ENCODE data around the gene SLC24A4.
A peak's percentile ranks its signal among the peaks of the same experiment; 100 is the strongest.

Gene SLC24A4

DNA sequence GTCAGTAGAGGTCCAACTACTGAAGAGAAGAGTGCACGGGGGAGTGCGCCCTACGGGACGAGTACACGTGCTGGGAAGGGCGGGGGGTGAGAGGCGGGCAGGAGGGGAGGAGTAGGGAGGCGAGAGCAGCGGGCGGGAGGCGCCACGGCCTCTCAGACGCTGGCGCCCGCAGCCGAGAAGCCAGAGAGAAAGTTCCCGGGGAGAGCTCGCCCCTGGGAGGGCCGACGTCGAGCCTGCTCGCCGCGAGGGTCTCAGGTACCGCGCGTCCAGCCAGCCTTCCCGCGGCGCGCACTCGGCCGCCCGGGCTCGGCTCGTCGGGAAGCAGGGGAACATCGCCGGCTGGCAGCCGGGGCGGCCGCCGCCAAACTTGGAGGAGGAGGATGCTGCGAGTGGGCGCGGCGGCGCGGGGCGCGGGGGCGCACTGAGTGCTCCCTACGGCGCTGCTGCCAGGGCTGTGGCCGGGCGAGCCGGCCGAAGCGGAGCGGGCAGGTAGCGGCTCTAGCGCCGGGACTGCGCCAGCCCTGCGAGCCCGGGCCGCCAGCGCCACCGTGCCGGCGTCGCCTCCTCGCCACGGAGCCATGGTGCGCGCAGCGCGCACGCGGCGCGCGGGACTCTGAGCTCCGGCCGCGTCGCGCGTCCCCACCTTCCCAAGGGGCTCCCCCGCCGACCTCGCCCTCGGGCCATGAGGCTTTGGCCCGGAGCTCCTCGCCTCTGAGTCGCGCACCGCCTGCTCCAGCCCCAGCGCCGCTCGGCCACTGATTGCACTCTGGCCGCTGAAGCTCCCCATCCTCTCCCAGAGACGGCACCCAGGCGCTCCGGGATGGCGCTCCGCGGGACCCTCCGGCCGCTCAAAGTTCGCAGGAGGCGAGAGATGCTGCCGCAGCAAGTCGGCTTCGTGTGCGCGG, at the start of gene SLC24A4:
Gene SLC24A4, plus strand, starts transcription at position 155 of the 905 bp plus-strand sequence. Its CDS starts 666 bp downstream, at position 821.
- peak in 4 of 14 donors; percentile 10 to 55 (median 22) for DNase-seq

GRCh38 chr14:92273166-92273565, 49.8 kb upstream of the SLC24A4 start:
- DNase-seq, result no peak

GRCh38 chr14:92274055-92274454, 48.9 kb upstream of the SLC24A4 start:
- DNase-seq, result no peak

DNA sequence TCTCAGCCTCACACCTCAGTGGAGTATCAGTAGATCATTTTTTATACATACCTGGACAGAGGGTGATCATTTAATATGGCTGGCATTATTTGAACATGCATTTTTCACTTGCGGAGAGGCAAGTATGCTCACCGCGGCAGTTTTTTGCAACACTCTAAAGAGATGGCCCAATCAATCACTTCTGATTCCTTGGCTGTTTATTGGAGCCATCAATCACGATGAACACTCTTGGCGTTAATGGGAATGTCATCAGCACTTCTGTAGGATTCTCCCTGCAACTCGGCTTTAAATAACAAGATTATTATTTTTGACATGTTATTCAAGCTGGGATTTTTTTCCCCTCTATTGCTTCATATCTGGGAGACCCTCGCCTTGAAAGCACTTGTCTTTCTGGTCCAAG, 46.9 kb upstream of the SLC24A4 start:
- DNase-seq, result no peak

DNA sequence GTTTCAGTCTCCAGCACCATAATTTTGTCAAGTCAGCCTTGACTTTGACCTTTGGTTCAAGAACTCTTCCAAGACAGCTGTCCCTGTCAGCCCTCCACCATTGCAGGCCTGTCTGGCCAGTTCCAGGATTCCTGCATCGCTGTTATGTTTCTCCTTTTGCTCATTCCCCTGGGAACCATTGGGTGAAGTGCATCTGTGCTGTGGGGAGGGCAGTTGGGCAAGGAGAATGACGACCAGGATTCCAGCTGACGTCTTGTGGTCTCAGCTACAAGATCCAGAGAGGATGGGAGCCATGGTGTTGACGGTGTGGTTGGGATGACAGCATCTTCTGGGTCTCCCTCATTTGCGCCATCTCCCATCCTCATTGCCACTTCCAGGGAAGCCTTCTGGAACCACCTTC, 45.9 kb upstream of the SLC24A4 start:
- DNase-seq, result no peak

DNA sequence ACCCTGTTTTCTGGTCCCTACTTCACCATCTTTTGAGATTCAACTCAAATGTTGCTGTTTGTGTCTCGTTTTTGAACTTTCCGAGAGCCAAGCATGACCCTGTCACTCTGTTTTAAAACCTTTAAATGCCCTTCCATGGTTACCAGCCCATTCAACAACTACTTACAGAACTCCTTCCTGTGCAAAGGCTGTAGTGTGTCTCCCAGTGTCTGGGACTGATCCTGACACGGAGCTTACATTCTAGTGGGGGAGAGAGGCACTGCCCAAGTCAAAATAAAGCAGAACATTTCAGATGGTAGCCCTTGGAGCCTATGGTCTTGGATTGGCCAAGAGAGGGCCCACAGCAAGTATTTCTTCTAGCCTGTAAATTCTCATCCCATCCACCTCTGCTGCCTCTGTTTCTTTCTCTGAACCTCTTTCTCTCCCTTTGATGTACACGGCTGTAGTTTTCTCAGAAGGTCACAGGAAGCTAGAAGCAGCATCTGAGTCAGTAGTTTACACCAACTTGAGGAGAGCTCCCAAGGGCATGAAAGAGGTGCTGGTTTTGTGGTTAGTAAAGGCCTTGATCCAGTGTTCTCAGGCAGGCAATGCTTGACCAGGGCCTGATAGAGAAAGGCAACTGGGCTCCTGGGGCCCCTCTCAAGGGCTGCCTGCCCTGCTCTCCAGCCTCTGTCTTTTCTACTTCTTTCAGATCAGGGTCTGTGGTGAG, 42.3 kb upstream of the SLC24A4 start:
- DNase-seq, result no peak

- no peak for DNase-seq
These were observed 40.3 kb upstream of the SLC24A4 start for GRCh38 chr14:92282669-92283068.

DNA sequence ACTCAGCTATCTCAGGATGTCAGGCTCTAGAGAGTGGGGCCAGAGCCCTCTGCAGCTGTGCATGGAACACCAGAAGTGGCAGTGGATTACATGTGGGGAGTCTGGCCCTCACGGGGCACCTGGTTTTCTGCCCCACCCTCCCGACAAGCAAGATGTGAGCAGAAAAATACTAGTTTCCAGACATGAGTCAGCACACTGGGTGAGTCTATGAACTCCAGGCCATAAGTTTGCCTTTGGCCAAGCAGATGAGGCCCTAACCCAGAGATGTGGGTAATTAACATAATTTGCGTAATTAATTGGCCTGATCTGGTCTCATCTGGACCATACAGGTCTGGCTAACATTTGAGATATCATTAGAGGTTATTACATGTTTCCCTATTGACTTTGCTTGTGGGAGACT, 37.7 kb upstream of the SLC24A4 start:
- no peak for DNase-seq

- DNase-seq, result no peak
These were observed 35.0 kb upstream of the SLC24A4 start for GRCh38 chr14:92287987-92288386.

GRCh38 chr14:92288994-92289660, 33.8 kb upstream of the SLC24A4 start:
- no peak for DNase-seq

DNA sequence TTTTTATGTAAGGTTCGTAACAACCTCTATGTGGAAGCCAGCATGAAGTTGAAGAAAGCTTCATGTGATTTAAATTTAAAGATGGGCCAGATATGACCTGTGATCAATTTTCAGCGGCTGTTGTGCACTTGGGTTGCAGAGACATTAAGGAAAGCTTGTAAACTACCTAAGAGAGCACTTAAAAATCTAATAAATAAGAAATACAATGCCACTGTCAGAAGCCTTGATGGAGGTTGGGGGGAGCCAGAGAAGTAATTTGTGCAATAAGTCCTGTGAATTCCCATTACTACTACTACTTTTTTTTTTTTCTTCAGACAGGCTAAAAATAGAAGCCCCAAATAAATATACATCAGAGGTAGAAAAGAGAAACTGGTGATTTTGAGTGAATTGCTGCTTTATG, 30.3 kb upstream of the SLC24A4 start:
- DNase-seq, result no peak

GRCh38 chr14:92294506-92294905, 28.5 kb upstream of the SLC24A4 start:
- no peak for DNase-seq

- no peak for DNase-seq
These were observed 25.0 kb upstream of the SLC24A4 start for GRCh38 chr14:92297818-92298595.

- DNase-seq, result no peak
These were observed 20.5 kb upstream of the SLC24A4 start for GRCh38 chr14:92302481-92302880.

- no peak for DNase-seq
These were observed 14.2 kb upstream of the SLC24A4 start for GRCh38 chr14:92308716-92309115.

GRCh38 chr14:92309968-92310530, 12.9 kb upstream of the SLC24A4 start:
- DNase-seq, result no peak

- DNase-seq, result no peak
These were observed 12.1 kb upstream of the SLC24A4 start for GRCh38 chr14:92310776-92311375.

- DNase-seq, result no peak
These were observed 8.8 kb upstream of the SLC24A4 start for GRCh38 chr14:92314182-92314581.

DNA sequence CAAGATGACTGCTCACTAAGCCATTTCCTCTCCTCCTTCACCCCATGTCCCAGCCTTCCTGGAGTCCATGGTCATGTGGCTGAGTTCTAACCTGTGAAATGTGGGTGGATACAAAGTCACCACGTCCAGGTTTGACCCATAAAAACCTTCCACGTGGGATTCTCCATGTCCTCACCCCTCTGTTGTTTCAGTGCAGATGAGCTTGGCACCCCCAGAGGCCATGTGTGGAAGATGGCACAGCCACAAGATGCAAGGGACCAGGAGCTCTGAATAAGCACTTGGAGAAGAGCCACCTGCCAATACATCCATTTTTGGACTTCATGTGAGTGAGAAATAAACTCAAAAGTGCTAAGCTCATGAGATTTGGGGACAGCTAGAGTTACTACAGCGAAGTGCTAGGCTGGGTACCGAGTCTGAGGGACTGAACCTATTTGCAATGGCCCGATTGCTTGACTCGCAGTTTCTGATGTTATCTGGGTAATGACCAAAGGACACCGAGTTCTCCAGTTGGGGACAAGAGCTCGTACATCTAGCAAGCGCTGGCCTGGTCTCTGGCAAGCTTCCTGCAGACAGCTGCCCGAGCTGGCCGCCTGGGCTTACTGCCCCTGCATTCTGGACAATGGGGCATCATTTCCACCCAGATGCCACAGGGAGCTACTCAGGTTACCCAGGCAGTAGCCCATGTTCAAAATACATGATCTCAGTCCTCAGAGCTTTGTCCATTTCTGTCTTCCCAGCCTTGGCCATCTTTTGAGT, 7.7 kb upstream of the SLC24A4 start:
- DNase-seq, result peak in 10 of 14 donors; percentile 5 to 81 (median 50)

- no peak for DNase-seq
These were observed 6.8 kb upstream of the SLC24A4 start for GRCh38 chr14:92316176-92316575.

DNA sequence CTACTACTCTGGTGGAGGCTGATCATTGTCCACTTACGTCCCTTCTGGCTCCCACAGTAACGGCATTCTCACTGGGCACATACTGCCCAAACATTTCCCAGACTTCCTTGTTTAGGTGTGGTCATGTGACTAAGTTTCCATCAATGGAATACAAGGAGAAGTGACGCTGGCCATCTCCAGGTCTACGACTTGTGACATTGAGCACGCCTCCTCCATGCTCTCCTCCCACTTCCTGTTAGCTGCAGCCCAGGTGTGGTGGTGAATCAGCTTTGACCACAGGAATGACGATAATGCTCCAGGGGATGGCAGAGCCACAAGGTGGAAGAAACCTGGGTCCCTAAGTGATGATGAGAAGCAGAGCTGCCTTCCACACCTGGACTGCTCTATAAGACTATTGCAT, 6.0 kb upstream of the SLC24A4 start:
- no peak for DNase-seq
